SIG-M5 (cell line): ENCODE measurements around the gene SLFN12L.
"Not testable (repeated sequence)": the region's sequence is repeated elsewhere in the genome, so short reads cannot be mapped to it uniquely, and the experiment has no call there.

ENCODE experiments used
- DNase-seq: peaks from one replicate; lab custom pipeline; 2025; lab: John Stamatoyannopoulos, UW

The SLFN12L gene

GRCh38 chr17:35542990-35543389, 5.5 kb upstream of the SLFN12L start:
- DNase-seq = no peak

- DNase-seq = no peak
Measured at GRCh38 chr17:35541434-35541833, 4.0 kb upstream of the SLFN12L start.

GRCh38 chr17:35540589-35541404, 3.3 kb upstream of the SLFN12L start:
- DNase-seq = no peak

- no peak for DNase-seq
Measured at GRCh38 chr17:35539659-35540026, 2.2 kb upstream of the SLFN12L start.

- DNase-seq = no peak
Measured at GRCh38 chr17:35536664-35537171, 760 bp downstream of the SLFN12L start.

- DNase-seq = not testable (repeated sequence)
Measured at GRCh38 chr17:35535406-35535805, 2.1 kb downstream of the SLFN12L start.

- DNase-seq = no peak
Measured at GRCh38 chr17:35534576-35535093, 2.8 kb downstream of the SLFN12L start.

GRCh38 chr17:35531160-35531559, 6.3 kb downstream of the SLFN12L start:
- DNase-seq = no peak

GRCh38 chr17:35529866-35530265, 7.6 kb downstream of the SLFN12L start:
- no peak for DNase-seq

- not testable (repeated sequence) for DNase-seq
Measured at GRCh38 chr17:35529326-35529725, 8.2 kb downstream of the SLFN12L start.

- DNase-seq = peak; percentile 75
Measured at GRCh38 chr17:35523296-35523695, 14.2 kb downstream of the SLFN12L start.

- DNase-seq = not testable (repeated sequence)
Measured at GRCh38 chr17:35521654-35522256, 15.7 kb downstream of the SLFN12L start.

- no peak for DNase-seq
Measured at GRCh38 chr17:35521150-35521549, 16.3 kb downstream of the SLFN12L start.

GRCh38 chr17:35519906-35520442, 17.5 kb downstream of the SLFN12L start:
- DNase-seq = no peak

GRCh38 chr17:35519439-35519838, 18.0 kb downstream of the SLFN12L start:
- no peak for DNase-seq

GRCh38 chr17:35518431-35518830, 19.0 kb downstream of the SLFN12L start:
- DNase-seq = not testable (repeated sequence)

- no peak for DNase-seq
Measured at GRCh38 chr17:35515027-35515426, 22.5 kb downstream of the SLFN12L start.

GRCh38 chr17:35514564-35514963, 22.9 kb downstream of the SLFN12L start:
- DNase-seq = no peak

GRCh38 chr17:35510052-35510451, 27.4 kb downstream of the SLFN12L start:
- DNase-seq = no peak

- not testable (repeated sequence) for DNase-seq
Measured at GRCh38 chr17:35507714-35508113, 29.8 kb downstream of the SLFN12L start.

- DNase-seq = no peak
Measured at GRCh38 chr17:35499548-35499947, 37.9 kb downstream of the SLFN12L start.

GRCh38 chr17:35498448-35499178, 38.9 kb downstream of the SLFN12L start:
- no peak for DNase-seq
